GM10266 (cell line): Measurements from ENCODE around the gene MYO18B.
A peak's percentile ranks its signal among the peaks of the same experiment; 100 is the strongest.

Experiments used
- DNase-seq: peaks from one replicate; pipeline ENCODE4 v3.0.0; 2012; ENCODE audit errors: extremely low spot score
- TF ChIP-seq, protein P1 (sequence below): IDR thresholded peaks from 2 replicates; pipeline ENCODE4 v1.5.1; 2012; ENCODE audit warnings: mild to moderate bottlenecking, low read depth; ENCODE audit not compliant: control insufficient read depth, insufficient read depth; ENCODE audit errors: missing control alignments

The MYO18B gene

DNA sequence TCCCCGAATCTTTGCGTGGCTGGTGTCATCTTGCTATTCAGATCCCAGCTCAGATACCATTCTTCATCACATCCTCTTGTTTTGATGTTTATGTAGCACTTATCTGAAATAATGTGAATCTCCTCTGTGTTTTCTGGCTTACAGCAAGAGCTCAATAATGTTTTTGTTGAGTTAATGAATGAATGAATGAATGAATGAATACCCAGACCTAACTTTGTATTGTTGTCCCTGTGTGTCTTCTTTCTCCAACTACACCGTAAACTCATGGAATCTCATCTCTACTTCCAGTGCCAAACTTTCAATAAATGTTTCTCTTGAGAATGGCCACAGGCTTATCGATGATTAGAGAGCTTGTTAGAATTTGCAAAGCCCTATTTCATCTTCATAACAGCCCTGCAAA lies 110.2 kb downstream of the MYO18B start:
- DNase-seq: no peak
- TF ChIP-seq, protein P1, sequence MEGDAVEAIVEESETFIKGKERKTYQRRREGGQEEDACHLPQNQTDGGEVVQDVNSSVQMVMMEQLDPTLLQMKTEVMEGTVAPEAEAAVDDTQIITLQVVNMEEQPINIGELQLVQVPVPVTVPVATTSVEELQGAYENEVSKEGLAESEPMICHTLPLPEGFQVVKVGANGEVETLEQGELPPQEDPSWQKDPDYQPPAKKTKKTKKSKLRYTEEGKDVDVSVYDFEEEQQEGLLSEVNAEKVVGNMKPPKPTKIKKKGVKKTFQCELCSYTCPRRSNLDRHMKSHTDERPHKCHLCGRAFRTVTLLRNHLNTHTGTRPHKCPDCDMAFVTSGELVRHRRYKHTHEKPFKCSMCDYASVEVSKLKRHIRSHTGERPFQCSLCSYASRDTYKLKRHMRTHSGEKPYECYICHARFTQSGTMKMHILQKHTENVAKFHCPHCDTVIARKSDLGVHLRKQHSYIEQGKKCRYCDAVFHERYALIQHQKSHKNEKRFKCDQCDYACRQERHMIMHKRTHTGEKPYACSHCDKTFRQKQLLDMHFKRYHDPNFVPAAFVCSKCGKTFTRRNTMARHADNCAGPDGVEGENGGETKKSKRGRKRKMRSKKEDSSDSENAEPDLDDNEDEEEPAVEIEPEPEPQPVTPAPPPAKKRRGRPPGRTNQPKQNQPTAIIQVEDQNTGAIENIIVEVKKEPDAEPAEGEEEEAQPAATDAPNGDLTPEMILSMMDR: no peak

DNA sequence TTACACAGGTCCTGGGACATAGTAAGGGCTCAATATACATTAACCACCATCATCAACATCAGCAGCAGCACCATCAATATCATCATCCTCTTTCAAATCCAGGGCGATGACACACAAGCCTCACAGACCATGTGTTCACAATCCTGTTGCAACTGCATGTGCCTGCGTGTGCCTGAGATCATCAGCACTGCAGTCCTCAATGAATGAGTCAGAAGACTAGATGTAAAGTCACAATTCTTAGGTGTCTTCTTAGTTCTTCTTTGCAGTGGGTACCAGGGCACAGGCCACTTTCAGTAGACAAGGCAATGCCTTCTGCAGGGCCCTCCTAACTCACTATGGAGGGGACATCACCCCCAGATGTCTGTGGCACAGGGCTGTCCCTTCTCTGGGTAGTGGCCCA lies 111.1 kb downstream of the MYO18B start:
- DNase-seq: no peak
- TF ChIP-seq, protein P1: no peak

DNA sequence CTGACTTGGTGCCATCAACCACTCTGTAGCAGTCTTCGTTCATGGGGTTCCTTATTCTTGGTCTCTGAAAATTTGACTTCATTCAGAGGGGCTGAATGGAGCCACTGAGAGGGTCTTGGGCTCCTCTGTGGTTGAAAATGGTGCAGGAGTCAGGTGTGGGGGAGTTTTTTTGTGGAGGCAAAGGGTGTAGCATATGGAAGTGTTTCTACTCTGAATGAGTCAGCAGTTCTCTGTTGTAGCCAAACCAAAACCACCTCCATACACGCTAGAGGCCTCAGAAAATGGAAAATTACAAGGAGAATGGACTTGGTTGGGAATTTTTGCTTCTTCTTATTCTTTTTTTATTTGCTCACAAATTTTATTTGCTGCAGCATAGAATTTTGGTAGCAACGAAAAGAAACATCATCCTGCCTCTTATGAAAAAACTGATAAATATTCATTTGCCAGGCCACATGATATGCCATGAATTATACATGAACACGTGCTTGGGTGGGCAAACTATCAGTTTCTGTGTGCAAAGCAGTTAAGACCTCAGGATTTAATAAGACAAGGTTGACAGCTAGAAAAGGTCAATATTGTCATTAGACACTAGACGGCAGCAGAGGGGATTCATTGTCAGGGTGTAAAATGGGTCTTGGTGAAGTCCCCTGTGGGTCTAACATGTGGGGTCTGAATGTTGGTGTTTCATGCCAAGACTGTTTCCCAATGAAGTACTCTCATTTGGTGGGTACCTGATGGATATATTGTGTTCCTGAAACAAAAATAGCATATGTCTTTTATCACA lies 111.7 kb downstream of the MYO18B start:
- TF ChIP-seq, protein P1: peak; percentile 33
- no peak for DNase-seq

DNA sequence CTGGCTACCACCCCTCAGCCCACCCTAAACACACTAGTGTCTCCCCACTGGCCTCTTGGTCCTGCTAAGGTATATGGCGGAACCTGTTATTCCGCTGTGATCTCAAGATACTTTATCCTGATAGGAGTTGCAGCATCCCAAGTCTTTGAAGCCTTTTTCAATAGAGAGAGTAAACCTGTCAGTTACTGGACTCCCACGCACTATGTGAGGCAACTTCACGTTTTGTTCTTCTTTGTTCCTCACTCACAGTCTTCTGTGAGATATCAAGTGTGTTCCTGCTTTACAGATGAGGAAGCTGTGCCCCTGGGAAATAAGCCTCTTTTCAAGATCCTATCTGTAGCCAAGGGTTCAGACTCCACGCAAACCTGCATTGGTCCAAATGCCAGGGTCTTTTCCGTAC lies 127.8 kb downstream of the MYO18B start:
- no peak for DNase-seq
- TF ChIP-seq, protein P1: no peak

DNA sequence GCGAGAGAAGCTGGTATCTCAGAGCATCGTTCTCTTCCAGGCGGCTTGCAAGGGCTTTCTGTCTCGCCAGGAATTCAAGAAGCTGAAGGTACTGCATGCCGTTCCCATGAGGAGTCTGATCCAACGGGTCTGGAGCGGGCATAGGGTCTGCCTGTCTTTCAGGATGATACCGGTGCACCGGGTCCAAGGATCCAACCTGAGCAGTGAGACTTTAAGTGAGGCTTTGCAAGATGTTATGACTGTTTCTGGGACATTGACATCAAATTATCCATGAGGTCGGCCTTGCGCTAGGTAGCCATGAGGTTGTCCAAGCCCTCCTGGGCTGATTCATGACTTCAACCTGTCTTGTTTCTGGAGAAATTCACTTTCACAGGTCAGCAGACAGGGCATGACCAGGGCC lies 132.3 kb downstream of the MYO18B start:
- TF ChIP-seq, protein P1: no peak
- DNase-seq: no peak

DNA sequence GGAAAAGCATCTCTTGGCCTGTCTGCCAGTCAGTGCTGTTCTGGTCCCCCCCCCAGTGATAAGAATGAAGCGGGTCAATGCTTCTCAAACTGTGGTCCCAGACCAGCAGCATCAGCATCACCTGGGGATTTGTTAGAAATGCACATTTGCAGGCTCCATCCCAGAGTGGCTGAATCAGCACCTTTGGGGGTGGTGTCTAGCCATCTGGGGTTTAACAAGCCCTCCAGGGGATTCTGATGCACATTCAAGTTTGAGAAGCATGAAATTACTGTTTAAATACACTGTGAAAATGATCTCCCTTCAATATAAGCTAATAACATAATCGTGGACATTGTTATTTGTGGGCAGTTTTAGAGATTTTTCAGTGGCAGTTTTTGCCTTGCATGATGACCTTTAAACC lies 133.5 kb downstream of the MYO18B start:
- TF ChIP-seq, protein P1: no peak
- DNase-seq: no peak

DNA sequence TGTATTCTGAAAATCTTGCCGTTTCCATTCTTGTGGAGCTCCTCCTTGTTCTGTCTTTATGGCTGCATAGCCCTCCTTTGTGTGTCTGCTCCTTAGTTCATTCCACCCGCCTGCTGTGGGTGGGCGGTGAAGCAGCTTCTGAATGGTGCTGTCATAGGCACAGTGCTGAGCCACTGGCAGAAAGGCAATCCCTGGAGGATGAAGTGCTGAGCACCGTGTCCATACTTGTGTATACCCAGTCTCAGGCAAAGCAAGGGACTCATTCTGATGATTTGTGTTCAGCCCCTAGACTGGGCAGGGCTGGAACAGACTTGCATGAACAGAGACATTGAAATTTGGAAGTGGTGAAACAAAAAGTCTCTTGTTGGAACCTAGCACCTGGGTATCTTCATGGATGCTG lies 134.9 kb downstream of the MYO18B start:
- no peak for DNase-seq
- TF ChIP-seq, protein P1: no peak
